Colon (tissue), 2 donors: ENCODE measurements around the gene MCUB.

Source experiments
- FAIRE-seq: peaks from 2 replicates; lab custom pipeline; 2012; peaks lifted over from hg19 to GRCh38; lab: Jason Lieb, UNC
- donor health status: control.
- donor health status: control.

Gene MCUB

DNA sequence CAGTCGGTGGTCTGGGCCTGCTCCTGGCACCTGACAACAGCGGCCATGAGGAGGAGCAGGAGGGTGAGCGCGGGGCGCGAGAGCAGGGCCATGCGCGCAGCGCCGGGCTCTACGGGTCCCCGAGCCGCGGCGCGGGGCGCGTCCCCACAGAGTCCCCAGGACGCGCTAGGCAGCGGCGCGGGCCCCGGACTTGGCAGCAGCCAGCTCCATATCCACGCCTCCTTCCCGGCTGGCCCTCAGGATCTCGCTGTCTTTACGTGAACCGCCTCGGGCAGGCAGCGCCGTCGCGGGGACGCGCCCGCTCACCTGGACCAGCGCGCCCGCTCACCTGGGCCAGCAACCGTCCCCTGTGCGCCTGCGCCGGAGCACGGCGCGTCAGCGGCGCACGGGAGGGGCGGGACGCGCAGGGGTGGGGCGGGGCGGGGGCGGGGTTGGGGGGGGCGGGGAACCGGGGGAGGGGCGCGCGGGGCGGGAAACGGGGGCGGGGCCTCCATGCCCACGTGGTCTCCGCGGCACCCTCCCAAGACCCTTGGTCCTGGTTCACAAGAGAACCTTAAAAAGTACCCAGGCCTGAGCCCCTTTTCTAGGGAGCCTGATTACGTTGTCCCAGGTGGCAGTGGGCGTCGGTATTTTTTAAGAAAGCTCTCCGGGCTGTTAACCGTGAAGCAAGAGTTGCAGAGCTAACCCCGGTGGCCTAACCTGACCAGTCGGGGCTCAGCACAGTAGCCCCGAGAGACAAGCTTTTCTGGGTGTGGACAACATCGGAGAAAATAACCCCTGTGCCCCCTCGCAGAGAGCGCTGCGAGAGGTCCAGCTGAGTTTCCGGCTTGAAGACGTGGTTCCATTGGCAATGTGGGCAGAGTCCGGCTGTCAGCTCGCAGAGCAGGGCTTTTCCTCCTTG is 169.9 kb downstream of the MCUB start, which contains the start of gene PLA2G12A:
PLA2G12A (minus strand) TSS at position 353 of the 901 bp plus-strand sequence; CDS start at position 92, 261 bp downstream.
- FAIRE-seq, result no peak

- FAIRE-seq, result no peak
Observed at GRCh38 chr4:109730619-109731545, 170.8 kb downstream of the MCUB start.

DNA sequence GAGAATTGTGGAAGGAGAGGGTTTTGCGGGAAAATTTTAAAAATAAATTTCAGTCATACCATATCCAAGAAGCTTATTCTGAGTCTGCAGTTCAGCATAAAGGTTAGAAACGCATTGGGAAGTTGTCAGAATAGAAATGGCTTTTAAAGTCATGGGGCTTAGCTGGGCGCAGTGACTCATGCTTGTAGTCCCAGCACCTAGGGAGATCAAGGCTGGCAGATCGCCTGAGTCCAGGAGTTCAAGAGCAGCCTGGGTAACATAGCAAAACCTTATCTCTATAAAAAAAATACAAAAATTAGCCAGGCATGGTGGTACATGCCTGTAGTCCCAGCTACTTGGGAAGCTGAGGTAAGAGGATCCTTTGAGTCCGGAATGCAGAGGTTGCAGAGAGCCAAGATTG is 173.7 kb downstream of the MCUB start:
- FAIRE-seq, result no peak

DNA sequence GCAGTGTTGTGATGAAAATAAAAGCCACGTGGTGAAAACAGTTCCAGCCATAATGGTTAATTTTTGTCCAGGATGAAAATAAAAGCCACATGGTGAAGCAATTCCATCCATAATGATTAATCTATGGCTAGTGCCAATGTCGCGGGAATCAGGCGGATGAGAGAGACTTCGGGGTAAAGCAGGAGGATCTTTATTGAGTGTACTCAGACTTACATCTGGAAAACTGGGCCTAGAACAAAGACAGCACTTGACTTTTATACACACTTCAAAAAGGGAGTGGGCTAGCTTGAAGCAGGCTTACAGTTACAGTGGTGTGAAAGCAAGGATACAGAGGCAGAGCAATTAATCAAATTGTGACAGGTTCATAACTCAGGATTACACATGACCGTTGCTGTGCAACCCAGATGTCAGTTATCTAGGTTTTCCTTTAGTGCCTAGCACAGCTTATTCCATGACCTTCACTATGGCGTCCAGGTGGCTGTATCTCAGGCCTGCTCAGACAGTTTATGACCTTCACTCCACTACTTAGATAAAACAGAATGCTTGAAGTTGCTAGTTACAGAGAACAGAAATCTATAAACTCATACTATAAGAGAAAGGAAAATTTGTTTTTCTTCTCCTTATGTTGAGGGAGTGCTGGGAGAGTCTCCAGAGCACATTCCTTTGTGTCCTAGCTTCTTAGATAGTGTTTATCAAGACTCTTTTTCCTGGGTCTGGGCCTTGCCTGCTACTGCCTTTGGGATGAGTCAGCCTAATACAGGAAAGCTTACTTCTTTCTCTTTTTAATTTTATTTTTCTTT is 175.7 kb downstream of the MCUB start:
- no peak for FAIRE-seq
